HEK293T (cell line): ENCODE results near the gene LRRC8A.

ENCODE experiments used
- ARNT ChIP-seq: fragments of 450-650 bp; IDR thresholded peaks from 2 replicates; pipeline ENCODE4 v1.6.1; 2017; ENCODE audit warnings: mild to moderate bottlenecking
- BHLHE40 ChIP-seq: fragments of 450-650 bp; IDR thresholded peaks from 2 replicates; pipeline ENCODE4 v1.6.1; 2016; ENCODE audit warnings: mild to moderate bottlenecking, moderate library complexity, borderline replicate concordance
- FOXA1 ChIP-seq: fragments of 450-650 bp; IDR thresholded peaks from 2 replicates; pipeline ENCODE4 v1.6.1; 2016; ENCODE audit warnings: mild to moderate bottlenecking
- FOXM1 ChIP-seq: fragments of 450-650 bp; IDR thresholded peaks from 2 replicates; pipeline ENCODE4 v1.6.1; 2017; ENCODE audit warnings: mild to moderate bottlenecking, borderline replicate concordance
- LEF1 ChIP-seq: fragments of 450-650 bp; IDR thresholded peaks from 2 replicates; pipeline ENCODE4 v1.6.1; 2017; ENCODE audit warnings: mild to moderate bottlenecking, borderline replicate concordance
- SP1 ChIP-seq: fragments of 450-650 bp; IDR thresholded peaks from 2 replicates; pipeline ENCODE4 v1.6.1; 2017
- SUZ12 ChIP-seq: fragments of 450-650 bp; IDR thresholded peaks from 2 replicates; pipeline ENCODE4 v1.6.1; 2016; ENCODE audit warnings: mild to moderate bottlenecking
- TARDBP ChIP-seq: fragments of 450-650 bp; IDR thresholded peaks from 2 replicates; pipeline ENCODE4 v1.6.1; 2016
- TF ChIP-seq, protein P1 (sequence below): fragments of 450-650 bp; IDR thresholded peaks from 2 replicates; pipeline ENCODE4 v1.6.1; 2016

DNA sequence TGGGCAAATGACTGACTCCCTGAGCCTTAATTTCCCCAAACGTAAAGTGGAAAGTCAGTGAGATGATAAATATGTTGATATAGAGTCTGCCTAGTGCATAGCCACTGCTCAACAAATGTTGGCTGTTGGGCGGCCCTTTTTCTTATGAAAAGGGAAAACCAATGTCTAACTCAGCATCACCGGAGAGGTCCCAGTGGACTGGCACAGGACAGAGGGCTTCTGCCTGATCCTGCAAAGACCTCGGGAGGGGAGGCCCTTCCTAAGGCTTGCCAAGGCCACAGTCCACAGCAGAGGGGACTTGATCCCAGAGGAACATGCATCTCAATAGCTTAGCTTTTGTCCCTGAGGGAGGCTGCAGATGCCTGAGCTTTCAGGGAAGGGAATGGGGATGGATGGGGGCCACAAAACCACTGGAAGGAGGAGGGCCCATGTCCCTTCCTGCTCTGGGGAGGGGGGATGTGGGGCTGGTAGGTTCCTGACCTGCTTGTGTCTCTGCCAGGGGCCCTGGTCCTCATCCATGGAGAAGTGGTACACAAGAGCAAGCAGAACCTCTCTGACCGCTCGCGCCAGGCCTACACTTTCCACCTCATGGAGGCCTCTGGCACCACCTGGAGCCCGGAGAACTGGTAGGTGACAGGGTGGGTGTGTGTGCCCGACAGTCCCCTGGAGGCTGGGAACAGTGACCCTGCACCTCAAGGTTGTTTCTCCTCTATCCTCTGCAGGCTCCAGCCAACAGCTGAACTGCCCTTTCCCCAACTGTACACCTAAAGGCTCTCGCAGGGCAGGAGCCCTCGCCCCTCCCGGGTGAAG lies 59.2 kb downstream of the LRRC8A start:
- TF ChIP-seq ARNT (no peak), FOXM1 (no peak), TARDBP (no peak), FOXA1 (no peak), SUZ12 (no peak), LEF1 (no peak), SP1 (no peak), BHLHE40 (no peak)
- TF ChIP-seq, protein P1, sequence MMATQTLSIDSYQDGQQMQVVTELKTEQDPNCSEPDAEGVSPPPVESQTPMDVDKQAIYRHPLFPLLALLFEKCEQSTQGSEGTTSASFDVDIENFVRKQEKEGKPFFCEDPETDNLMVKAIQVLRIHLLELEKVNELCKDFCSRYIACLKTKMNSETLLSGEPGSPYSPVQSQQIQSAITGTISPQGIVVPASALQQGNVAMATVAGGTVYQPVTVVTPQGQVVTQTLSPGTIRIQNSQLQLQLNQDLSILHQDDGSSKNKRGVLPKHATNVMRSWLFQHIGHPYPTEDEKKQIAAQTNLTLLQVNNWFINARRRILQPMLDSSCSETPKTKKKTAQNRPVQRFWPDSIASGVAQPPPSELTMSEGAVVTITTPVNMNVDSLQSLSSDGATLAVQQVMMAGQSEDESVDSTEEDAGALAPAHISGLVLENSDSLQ = no peak
